AG04450 (cell line): ENCODE results near the gene NRCAM. TPM values are rescaled to one million over a fixed set of nuclear protein-coding genes. Genes with fewer than 3 reads are reported as not detected.

Experiments used
- CTCF ChIA-PET: fragments of 300-600, 350-600 bp; formaldehyde crosslinking; extraction: SDS; loops from one replicate; lab custom pipeline; 2022; ENCODE audit warnings: antibody characterized with exemption, inconsistent platforms; lab: Charles Lee
- POLR2A ChIA-PET: fragments of 350-600 bp; formaldehyde crosslinking; extraction: SDS; loops from one replicate; lab custom pipeline; 2021; ENCODE audit warnings: antibody characterized with exemption, inconsistent platforms; lab: Yijun Ruan, JAX
- DNase-seq: peaks from one replicate; pipeline ENCODE4 v3.0.0-alpha.2; 2011; ENCODE audit warnings: low read depth, low spot score
- H3K27ac ChIP-seq: one replicate; pipeline ENCODE4 v1.5.1; 2012; ENCODE audit warnings: low read depth, low read length, control low read depth
- H3K27me3 ChIP-seq: one replicate; pipeline ENCODE4 v1.6.0; 2012; ENCODE audit warnings: low read length; ENCODE audit not compliant: control insufficient read depth, insufficient read depth
- H3K4me3 ChIP-seq: 2 replicates; pipeline ENCODE4 v1.5.1; 2011; ENCODE audit warnings: mild to moderate bottlenecking, low read depth, low read length, control low read depth
- H3K9me3 ChIP-seq: 2 replicates; pipeline ENCODE4 v1.5.1; 2012; ENCODE audit warnings: low read length; ENCODE audit not compliant: control insufficient read depth, insufficient read depth
- CTCF ChIP-seq: IDR thresholded peaks from 2 replicates; pipeline ENCODE4 v1.5.1; 2011; ENCODE audit warnings: low read depth, low read length, control low read depth, inconsistent platforms
- polyA plus RNA-seq: library from polyadenylated mRNA; depleted of rRNA; stranded (reverse); fragments of >200 nt; gene quantifications from 2 replicates; pipeline ENCODE4 v1.2.3, GENCODE V29; 2011

NRCAM gene
- polyA plus RNA-seq, 1 experiment = 0.66 TPM

- Histone ChIP-seq H3K27ac (no peak overlapping the region), H3K4me3 (no peak overlapping the region), H3K9me3 (no peaks in the 10 kb centered on the region), H3K27me3 (no peaks in the 10 kb centered on the region)
- no peak for TF ChIP-seq CTCF
- CTCF ChIA-PET = no interaction called here
- POLR2A ChIA-PET = no interaction called here
- DNase-seq = no peak
These were observed 222.0 kb downstream of the NRCAM start for GRCh38 chr7:108234281-108234680.

- ChIA-PET POLR2A (no interaction called here), CTCF (no interaction called here)
- H3K4me3 ChIP-seq = no peak overlapping the region
- no peak overlapping the region for H3K27ac ChIP-seq
- TF ChIP-seq CTCF = no peak
- no peaks in the 10 kb centered on the region for H3K27me3 ChIP-seq
- no peak for DNase-seq
- no peaks in the 10 kb centered on the region for H3K9me3 ChIP-seq
These were observed 224.2 kb downstream of the NRCAM start for GRCh38 chr7:108232076-108232475.

- Histone ChIP-seq H3K4me3 (no peak overlapping the region), H3K9me3 (no peaks in the 10 kb centered on the region), H3K27ac (no peak overlapping the region), H3K27me3 (no peaks in the 10 kb centered on the region)
- TF ChIP-seq CTCF = no peak
- ChIA-PET POLR2A (no interaction called here), CTCF (no interaction called here)
- DNase-seq = no peak
These were observed 225.0 kb downstream of the NRCAM start for GRCh38 chr7:108231221-108231620.

GRCh38 chr7:108227366-108227765 lies 228.9 kb downstream of the NRCAM start:
- H3K4me3 ChIP-seq = no peak overlapping the region
- ChIA-PET POLR2A (no interaction called here), CTCF (no interaction called here)
- no peak for TF ChIP-seq CTCF
- H3K9me3 ChIP-seq = no peaks in the 10 kb centered on the region
- H3K27ac ChIP-seq = no peak overlapping the region
- no peaks in the 10 kb centered on the region for H3K27me3 ChIP-seq
- no peak for DNase-seq

- no peak overlapping the region for H3K27ac ChIP-seq
- ChIA-PET POLR2A (no interaction called here), CTCF (no interaction called here)
- H3K27me3 ChIP-seq = no peaks in the 10 kb centered on the region
- no peak for TF ChIP-seq CTCF
- no peak overlapping the region for H3K4me3 ChIP-seq
- no peak for DNase-seq
- H3K9me3 ChIP-seq = no peaks in the 10 kb centered on the region
These were observed 229.4 kb downstream of the NRCAM start for GRCh38 chr7:108226816-108227299.
